HepG2 (cell line): ENCODE results near the gene TPST1. TPM values are rescaled to one million over a fixed set of nuclear protein-coding genes. Genes with fewer than 3 reads are reported as not detected.

Source experiments
- ATAC-seq: fragments of 200-7000 bp; cut with Tn5 transposase; 3 replicates; pipeline ENCODE4 v1.9.1; 2020; ENCODE audit warnings: mild to moderate bottlenecking, moderate library complexity
- BruUV-seq: library from RNA; stranded (reverse); fragments of 400-500 nt; replicated peaks from 2 replicates; lab custom pipeline; 2021; lab: Mats Ljungman, UMichigan
- CTCF ChIA-PET: fragments of 300-600 bp; formaldehyde crosslinking; extraction: SDS; loops from one replicate; lab custom pipeline; 2021; ENCODE audit warnings: low total read pairs, inconsistent platforms, low intra/inter-chr PET ratio; lab: Yijun Ruan, JAX
- POLR2A ChIA-PET: fragments of 350-600 bp; sonication (Branson Sonifier 250); formaldehyde crosslinking; loops from one replicate; lab custom pipeline; 2020; ENCODE audit warnings: antibody characterized with exemption, inconsistent platforms; lab: Yijun Ruan, JAX
- DNase-seq: peaks from one replicate; pipeline ENCODE4 v3.0.0-alpha.2; 2015; ENCODE audit warnings: low spot score
- FAIRE-seq: peaks from 3 replicates; lab custom pipeline; 2011; peaks lifted over from hg19 to GRCh38; lab: Jason Lieb, UNC
- H2AFZ ChIP-seq: one replicate; pipeline ENCODE4 v1.6.1; 2011; ENCODE audit warnings: low read length, inconsistent platforms
- H3K27ac ChIP-seq: fragments of 300-600 bp; 3 replicates; pipeline ENCODE4 v1.8.0; 2011; ENCODE audit warnings: mixed run types, mild to moderate bottlenecking, mixed read lengths, low read length, inconsistent platforms; ENCODE audit not compliant: insufficient read depth; ENCODE audit errors: extremely low read length
- H3K27me3 ChIP-seq, 2 experiments: fragments of 200-600 bp in 1 of 2; 2 replicates in 1 of 2; 3 replicates in 1 of 2; pipeline versions ENCODE4 v1.6.0 to v1.8.0; 2011; ENCODE audit warnings: low read length in 2 of 2, mild to moderate bottlenecking in 2 of 2, moderate library complexity in 2 of 2, inconsistent platforms in 1 of 2; ENCODE audit not compliant: insufficient read depth in 2 of 2, control insufficient read depth in 1 of 2
- H3K36me3 ChIP-seq, 2 experiments: fragments of 200-600 bp in 1 of 2; replicated peaks in 1 of 2; 2 replicates in 1 of 2; 3 replicates in 1 of 2; pipeline versions ENCODE4 v1.5.1 to v1.8.0; 2011; ENCODE audit warnings: low read length in 2 of 2, inconsistent platforms in 1 of 2; ENCODE audit not compliant: insufficient read depth in 2 of 2, control insufficient read depth in 1 of 2
- H3K4me1 ChIP-seq: 2 replicates; pipeline ENCODE4 v1.5.1; 2012; ENCODE audit warnings: low read length, inconsistent platforms; ENCODE audit not compliant: insufficient read depth
- H3K4me2 ChIP-seq: 2 replicates; pipeline ENCODE4 v1.6.0; 2011; ENCODE audit warnings: low read depth, low read length, inconsistent platforms
- H3K4me3 ChIP-seq, 3 experiments: fragments of 200-600 bp in 1 of 3; sonication (generic), shearing (Covaris generic) in 1 of 3; replicated peaks in 1 of 3; 2 replicates each; pipeline ENCODE4 v1.5.1; 2011 to 2016; ENCODE audit warnings: low read length in 3 of 3, inconsistent platforms in 2 of 3, low read depth in 2 of 3, mild to moderate bottlenecking in 2 of 3, control low read depth in 1 of 3, mixed read lengths in 1 of 3; ENCODE audit not compliant: insufficient read depth in 1 of 3
- H3K79me2 ChIP-seq: one replicate; pipeline ENCODE4 v1.6.1; 2011; ENCODE audit warnings: low read length, inconsistent platforms; ENCODE audit not compliant: insufficient read depth
- H3K9ac ChIP-seq: 2 replicates; pipeline ENCODE4 v1.6.0; 2011; ENCODE audit warnings: mild to moderate bottlenecking, low read depth, low read length, inconsistent platforms; ENCODE audit not compliant: insufficient read depth
- H3K9me3 ChIP-seq: 2 replicates; pipeline ENCODE4 v1.5.1; 2012; ENCODE audit warnings: mild to moderate bottlenecking, low read length
- H4K20me1 ChIP-seq: 2 replicates; pipeline ENCODE4 v1.6.0; 2011; ENCODE audit warnings: inconsistent platforms, mild to moderate bottlenecking, low read length, moderate library complexity; ENCODE audit not compliant: insufficient read depth
- AKAP8 ChIP-seq: sonication (generic); formaldehyde crosslinking; IDR thresholded peaks from 2 replicates; pipeline ENCODE4 v1.5.1; 2020; ENCODE audit warnings: mild to moderate bottlenecking, missing genetic modification reagents
- NKX3-1 ChIP-seq: sonication (generic); formaldehyde crosslinking; IDR thresholded peaks from 2 replicates; pipeline ENCODE4 v1.5.0; 2020; ENCODE audit warnings: missing genetic modification reagents
- SNAPC4 ChIP-seq: sonication (generic); formaldehyde crosslinking; IDR thresholded peaks from 2 replicates; pipeline ENCODE4 v1.4.0; 2020; ENCODE audit warnings: mild to moderate bottlenecking, missing genetic modification reagents
- TFDP1 ChIP-seq: IDR thresholded peaks from 2 replicates; pipeline ENCODE4 v1.6.1; 2016; ENCODE audit warnings: missing compliant biosample characterization, missing genetic modification reagents, borderline replicate concordance
- ZMYM3 ChIP-seq: sonication (generic); formaldehyde crosslinking; IDR thresholded peaks from 2 replicates; pipeline ENCODE4 v1.5.1; 2020; ENCODE audit warnings: mild to moderate bottlenecking, missing genetic modification reagents
- ZNF101 ChIP-seq: sonication (generic); formaldehyde crosslinking; IDR thresholded peaks from 2 replicates; pipeline ENCODE4 v1.4.0; 2020; ENCODE audit warnings: mild to moderate bottlenecking, low read depth, missing genetic modification reagents, borderline replicate concordance
- ZNF609 ChIP-seq: sonication (generic); formaldehyde crosslinking; IDR thresholded peaks from 2 replicates; pipeline ENCODE4 v1.4.0; 2020; ENCODE audit warnings: mild to moderate bottlenecking, missing genetic modification reagents, borderline replicate concordance
- WGBS: methylation state at CpG from one replicate; pipeline ENCODE4 v1.1.6; 2017; ENCODE audit warnings: low lambda C conversion rate; 5-methylcytosine and 5-hydroxymethylcytosine counted together
- in situ Hi-C: cut with HindIII; loops from 2 replicates; pipeline ENCODE4 v1.10.0; 2017; ENCODE audit warnings: low pct_unique_long_range_greater_than_20kb; ENCODE audit not compliant: extremely low pct_ligation_motif_present
- intact Hi-C: fragments of 100-400 bp; cut with micrococcal nuclease; formaldehyde crosslinking; loops from one replicate; pipeline ENCODE4 v1.10.0; 2022; ENCODE audit not compliant: unreplicated experiment
- polyA plus RNA-seq, 8 experiments: library from polyadenylated mRNA; depleted of rRNA in 3 of 8; stranded (reverse) in 7 of 8; unstranded in 1 of 8; fragments of >200 nt; fragmentation: Illumina TruSeq in 4 of 8; extraction: Trizol in 4 of 8; gene quantifications; 2 replicates each; pipeline versions ENCODE4 v1.2.1 to v1.2.3, GENCODE V29; 2011 to 2016; ENCODE audit warnings: low read depth in 4 of 8, missing spikeins in 1 of 8, mixed read lengths in 1 of 8; ENCODE audit not compliant: insufficient read depth in 1 of 8
- total RNA-seq, 5 experiments: library from RNA; depleted of rRNA; stranded (reverse); fragments of >200 nt; fragmentation: Illumina TruSeq; extraction: Trizol; gene quantifications; 2 replicates each; pipeline ENCODE4 v1.2.3, GENCODE V29; 2016; ENCODE audit warnings: low read depth in 1 of 5
- TF ChIP-seq, protein P1 (sequence below): IDR thresholded peaks from 2 replicates; pipeline ENCODE4 v1.6.1; 2012; ENCODE audit warnings: low read length, improper control_type of control experiment

The TPST1 gene
- total and polyA plus RNA-seq, 2 of the 13 experiments (the other 11 are each of a cell fraction or from before 2014, with no cell fraction given) = 24.3 to 34.1 TPM

- POLR2A ChIA-PET = no interaction called here
- TF ChIP-seq, protein P1, sequence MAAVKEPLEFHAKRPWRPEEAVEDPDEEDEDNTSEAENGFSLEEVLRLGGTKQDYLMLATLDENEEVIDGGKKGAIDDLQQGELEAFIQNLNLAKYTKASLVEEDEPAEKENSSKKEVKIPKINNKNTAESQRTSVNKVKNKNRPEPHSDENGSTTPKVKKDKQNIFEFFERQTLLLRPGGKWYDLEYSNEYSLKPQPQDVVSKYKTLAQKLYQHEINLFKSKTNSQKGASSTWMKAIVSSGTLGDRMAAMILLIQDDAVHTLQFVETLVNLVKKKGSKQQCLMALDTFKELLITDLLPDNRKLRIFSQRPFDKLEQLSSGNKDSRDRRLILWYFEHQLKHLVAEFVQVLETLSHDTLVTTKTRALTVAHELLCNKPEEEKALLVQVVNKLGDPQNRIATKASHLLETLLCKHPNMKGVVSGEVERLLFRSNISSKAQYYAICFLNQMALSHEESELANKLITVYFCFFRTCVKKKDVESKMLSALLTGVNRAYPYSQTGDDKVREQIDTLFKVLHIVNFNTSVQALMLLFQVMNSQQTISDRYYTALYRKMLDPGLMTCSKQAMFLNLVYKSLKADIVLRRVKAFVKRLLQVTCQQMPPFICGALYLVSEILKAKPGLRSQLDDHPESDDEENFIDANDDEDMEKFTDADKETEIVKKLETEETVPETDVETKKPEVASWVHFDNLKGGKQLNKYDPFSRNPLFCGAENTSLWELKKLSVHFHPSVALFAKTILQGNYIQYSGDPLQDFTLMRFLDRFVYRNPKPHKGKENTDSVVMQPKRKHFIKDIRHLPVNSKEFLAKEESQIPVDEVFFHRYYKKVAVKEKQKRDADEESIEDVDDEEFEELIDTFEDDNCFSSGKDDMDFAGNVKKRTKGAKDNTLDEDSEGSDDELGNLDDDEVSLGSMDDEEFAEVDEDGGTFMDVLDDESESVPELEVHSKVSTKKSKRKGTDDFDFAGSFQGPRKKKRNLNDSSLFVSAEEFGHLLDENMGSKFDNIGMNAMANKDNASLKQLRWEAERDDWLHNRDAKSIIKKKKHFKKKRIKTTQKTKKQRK = no peak
- TF ChIP-seq SNAPC4 (CRISPR knock-in tag) = no peak
- TF ChIP-seq TFDP1 (CRISPR knock-in tag) = no peak
- no peak for TF ChIP-seq ZNF101 (CRISPR knock-in tag)
- TF ChIP-seq AKAP8 = no peak
- no peak for TF ChIP-seq NKX3-1 (CRISPR knock-in tag)
- TF ChIP-seq ZMYM3 = no peak
- no peak for TF ChIP-seq ZNF609 (CRISPR knock-in tag)
These were observed 143.8 kb downstream of the TPST1 start for GRCh38 chr7:66348959-66349358.

More at GRCh38 chr7:66348959-66349358, 143.8 kb downstream of the TPST1 start:
- in situ Hi-C loops (no loop called here), intact Hi-C loops (no loop called here)
- ATAC-seq (no peak), FAIRE-seq (no peak), DNase-seq (no peak)
- H3K4me1 ChIP-seq = peaks cover 26% of the 10 kb centered on the region
- no peaks in the 10 kb centered on the region for H3K27me3 ChIP-seq
- no peak overlapping the region for H3K27ac ChIP-seq
- WGBS = 93% methylated on average over 6 of the region's 6 CpGs
- H3K4me3 ChIP-seq = no peak overlapping the region
- no peaks in the 10 kb centered on the region for H3K79me2 ChIP-seq
- H4K20me1 ChIP-seq = no peaks in the 10 kb centered on the region
- H3K9me3 ChIP-seq = no peaks in the 10 kb centered on the region
- H3K9ac ChIP-seq = no peak overlapping the region
- peaks cover 1% of the 10 kb centered on the region in 2 experiments; a peak in 1 of 5 replicates for H3K36me3 ChIP-seq
- no peak overlapping the region for H2AFZ ChIP-seq
- CTCF ChIA-PET = no interaction called here
- no peak overlapping the region for H3K4me2 ChIP-seq
- no TSS peak for BruUV-seq
